ENCODE data around the gene PPIG. TPM values are rescaled to one million over a fixed set of nuclear protein-coding genes. Genes with fewer than 3 reads are reported as not detected.

PPIG gene
- total and polyA plus RNA-seq, 9 of the 15 experiments (the other 6 are each of a cell fraction or from before 2014, with no cell fraction given) = 52.5 to 166 (median 124) TPM

DNA sequence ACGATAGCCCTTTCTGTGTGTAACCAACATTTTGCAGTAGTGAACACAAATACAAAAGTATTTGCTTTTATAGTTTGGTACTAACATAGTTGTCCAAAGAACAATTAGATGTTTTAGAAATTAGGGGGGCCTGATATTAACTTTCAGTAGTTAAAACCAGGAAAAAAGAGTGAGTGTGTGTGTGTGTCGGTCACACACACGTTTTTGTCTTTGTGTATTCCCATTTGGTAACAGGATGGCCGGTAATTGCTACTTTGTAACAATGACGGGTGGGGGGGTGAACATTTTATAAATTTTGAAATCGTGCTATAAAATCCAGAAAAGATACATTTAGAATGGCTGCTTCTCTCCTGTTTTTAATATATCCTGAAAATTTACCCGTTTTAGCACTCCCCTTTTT is 1.5 kb downstream of the PPIG start (continued):
- TF ChIP-seq, protein P1, sequence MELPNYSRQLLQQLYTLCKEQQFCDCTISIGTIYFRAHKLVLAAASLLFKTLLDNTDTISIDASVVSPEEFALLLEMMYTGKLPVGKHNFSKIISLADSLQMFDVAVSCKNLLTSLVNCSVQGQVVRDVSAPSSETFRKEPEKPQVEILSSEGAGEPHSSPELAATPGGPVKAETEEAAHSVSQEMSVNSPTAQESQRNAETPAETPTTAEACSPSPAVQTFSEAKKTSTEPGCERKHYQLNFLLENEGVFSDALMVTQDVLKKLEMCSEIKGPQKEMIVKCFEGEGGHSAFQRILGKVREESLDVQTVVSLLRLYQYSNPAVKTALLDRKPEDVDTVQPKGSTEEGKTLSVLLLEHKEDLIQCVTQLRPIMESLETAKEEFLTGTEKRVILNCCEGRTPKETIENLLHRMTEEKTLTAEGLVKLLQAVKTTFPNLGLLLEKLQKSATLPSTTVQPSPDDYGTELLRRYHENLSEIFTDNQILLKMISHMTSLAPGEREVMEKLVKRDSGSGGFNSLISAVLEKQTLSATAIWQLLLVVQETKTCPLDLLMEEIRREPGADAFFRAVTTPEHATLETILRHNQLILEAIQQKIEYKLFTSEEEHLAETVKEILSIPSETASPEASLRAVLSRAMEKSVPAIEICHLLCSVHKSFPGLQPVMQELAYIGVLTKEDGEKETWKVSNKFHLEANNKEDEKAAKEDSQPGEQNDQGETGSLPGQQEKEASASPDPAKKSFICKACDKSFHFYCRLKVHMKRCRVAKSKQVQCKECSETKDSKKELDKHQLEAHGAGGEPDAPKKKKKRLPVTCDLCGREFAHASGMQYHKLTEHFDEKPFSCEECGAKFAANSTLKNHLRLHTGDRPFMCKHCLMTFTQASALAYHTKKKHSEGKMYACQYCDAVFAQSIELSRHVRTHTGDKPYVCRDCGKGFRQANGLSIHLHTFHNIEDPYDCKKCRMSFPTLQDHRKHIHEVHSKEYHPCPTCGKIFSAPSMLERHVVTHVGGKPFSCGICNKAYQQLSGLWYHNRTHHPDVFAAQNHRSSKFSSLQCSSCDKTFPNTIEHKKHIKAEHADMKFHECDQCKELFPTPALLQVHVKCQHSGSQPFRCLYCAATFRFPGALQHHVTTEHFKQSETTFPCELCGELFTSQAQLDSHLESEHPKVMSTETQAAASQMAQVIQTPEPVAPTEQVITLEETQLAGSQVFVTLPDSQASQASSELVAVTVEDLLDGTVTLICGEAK (IDR thresholded peaks at IDR 0.05) = 0 out of 2 replicates have a peak, but pooled peaks have one; percentile 13
- TF ChIP-seq, protein P1 (CRISPR knock-in tag; IDR thresholded peaks at IDR 0.05) = no peak
- TF ChIP-seq TGIF2 (CRISPR knock-in tag; IDR thresholded peaks at IDR 0.05) = no peak
- no peak for TF ChIP-seq HDAC3 (IDR thresholded peaks at IDR 0.05; ENCODE audit: borderline replicate concordance, partially characterized antibody)
- TF ChIP-seq, protein P2, sequence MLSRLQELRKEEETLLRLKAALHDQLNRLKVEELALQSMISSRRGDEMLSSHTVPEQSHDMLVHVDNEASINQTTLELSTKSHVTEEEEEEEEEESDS (CRISPR knock-in tag; IDR thresholded peaks at IDR 0.05) = no peak
- TF ChIP-seq, protein P3, sequence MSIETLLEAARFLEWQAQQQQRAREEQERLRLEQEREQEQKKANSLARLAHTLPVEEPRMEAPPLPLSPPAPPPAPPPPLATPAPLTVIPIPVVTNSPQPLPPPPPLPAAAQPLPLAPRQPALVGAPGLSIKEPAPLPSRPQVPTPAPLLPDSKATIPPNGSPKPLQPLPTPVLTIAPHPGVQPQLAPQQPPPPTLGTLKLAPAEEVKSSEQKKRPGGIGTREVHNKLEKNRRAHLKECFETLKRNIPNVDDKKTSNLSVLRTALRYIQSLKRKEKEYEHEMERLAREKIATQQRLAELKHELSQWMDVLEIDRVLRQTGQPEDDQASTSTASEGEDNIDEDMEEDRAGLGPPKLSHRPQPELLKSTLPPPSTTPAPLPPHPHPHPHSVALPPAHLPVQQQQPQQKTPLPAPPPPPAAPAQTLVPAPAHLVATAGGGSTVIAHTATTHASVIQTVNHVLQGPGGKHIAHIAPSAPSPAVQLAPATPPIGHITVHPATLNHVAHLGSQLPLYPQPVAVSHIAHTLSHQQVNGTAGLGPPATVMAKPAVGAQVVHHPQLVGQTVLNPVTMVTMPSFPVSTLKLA (conservative IDR thresholded peaks at IDR 0.05) = peak in 1 of 2 experiments; percentile 12; a peak in 2 of 4 replicates
